ENCODE measurements around the gene RFTN1. TPM values are rescaled to one million over a fixed set of nuclear protein-coding genes. Genes with fewer than 3 reads are reported as not detected.

The RFTN1 gene
- total and polyA plus RNA-seq, 2 experiments from 2014 or later, result 3.3 to 7.2 TPM

GRCh38 chr3:16512435-16513140, 911 bp downstream of the RFTN1 start:
- H3K4me3 ChIP-seq, result peak overlapping the region; percentile 91
- peaks cover 41% of the 10 kb centered on the region for H3K4me1 ChIP-seq (ENCODE audit: insufficient read depth)
- Mint-ChIP-seq H3K4me1 (peaks cover 48% of the 10 kb centered on the region), H3K27ac (no peak overlapping the region), H3K27me3 (ENCODE audit: insufficient read depth, low read depth, poor library complexity) (peaks cover 44% of the 10 kb centered on the region), H3K4me3 (peak overlapping the region; percentile 86), H3K9me3 (no peaks in the 10 kb centered on the region), H3K36me3 (ENCODE audit: low read depth) (no peaks in the 10 kb centered on the region)
- no peaks in the 10 kb centered on the region for H3K79me2 ChIP-seq (replicated peaks; ENCODE audit: insufficient read depth)
- peaks cover 8% of the 10 kb centered on the region for H3F3A ChIP-seq (replicated peaks; ENCODE audit: low read depth)
- no peaks in the 10 kb centered on the region for H3K9me2 ChIP-seq (ENCODE audit: insufficient read depth)
- no peaks in the 10 kb centered on the region for H4K20me1 ChIP-seq (replicated peaks; ENCODE audit: insufficient read depth)
- peak; percentile 49 for ATAC-seq
- DNase-seq (ENCODE audit: low spot score), result peak; percentile 54
- TF ChIP-seq STAT1 (IDR thresholded peaks at IDR 0.05; ENCODE audit: unreplicated experiment) (no peak), EZH2phosphoT487 (IDR thresholded peaks at IDR 0.05; ENCODE audit: unreplicated experiment) (no peak), NANOG (IDR thresholded peaks at IDR 0.05; ENCODE audit: borderline replicate concordance) (no peak), ZNF462 (CRISPR knock-in tag; IDR thresholded peaks at IDR 0.05) (no peak), CREB1 (CRISPR knock-in tag; IDR thresholded peaks at IDR 0.05; ENCODE audit: low read depth) (no peak), EZH2 (IDR thresholded peaks at IDR 0.05; ENCODE audit: low read depth, unreplicated experiment) (no peak), CTCF (conservative IDR thresholded peaks at IDR 0.05; ENCODE audit: low read depth in 2 of 2) (no peak; a peak in 1 of 4 replicates), REST (IDR thresholded peaks at IDR 0.05; ENCODE audit: unreplicated experiment) (no peak), JUNB (IDR thresholded peaks at IDR 0.05; ENCODE audit: unreplicated experiment) (no peak), ZNF331 (CRISPR knock-in tag; IDR thresholded peaks at IDR 0.05; ENCODE audit: low read depth) (no peak), ETS1 (IDR thresholded peaks at IDR 0.05) (no peak), ZNF114 (CRISPR knock-in tag; IDR thresholded peaks at IDR 0.05) (no peak), POLR2AphosphoS5 (IDR thresholded peaks at IDR 0.05; ENCODE audit: low read depth) (no peak)
- peaks cover 53% of the 10 kb centered on the region for H3K27me3 ChIP-seq (ENCODE audit: insufficient read depth)
- no peaks in the 10 kb centered on the region for H3K36me3 ChIP-seq (ENCODE audit: insufficient read depth)
- H3K27ac ChIP-seq (ENCODE audit: low read depth), result no peak overlapping the region
- H3K4me2 ChIP-seq, result peak overlapping the region; percentile 97
- peak overlapping the region; percentile 99 for H2AFZ ChIP-seq

All from GM23338 (cell line).